Uterus (tissue), 4 donors: Measurements from ENCODE around the gene APOL1. TPM values are rescaled to one million over a fixed set of nuclear protein-coding genes. Genes with fewer than 3 reads are reported as not detected.
"Not testable (repeated sequence)": the region's sequence is repeated elsewhere in the genome, so short reads cannot be mapped to it uniquely, and the experiment has no call there.

ENCODE experiments used
- DNase-seq, 2 donors: peaks; one replicate each; pipeline ENCODE4 v3.0.0-alpha.2; 2019 to 2020
- H3K27ac ChIP-seq, 2 donors: fragments of 200-600 bp; sonication (generic); 1 replicate in 1 of 2; 2 replicates in 1 of 2; pipeline ENCODE4 v1.5.1; 2016 to 2018
- H3K27me3 ChIP-seq, 2 donors: fragments of 200-600 bp; sonication (generic); one replicate each; pipeline ENCODE4 v1.5.1; 2018 to 2019; ENCODE audit warnings: control low read depth in 1 of 2
- H3K36me3 ChIP-seq, 2 donors: fragments of 200-600 bp; sonication (generic); one replicate each; pipeline ENCODE4 v1.5.1; 2019; ENCODE audit warnings: control low read depth in 1 of 2
- H3K4me1 ChIP-seq, 2 donors: fragments of 200-600 bp; sonication (generic); one replicate each; pipeline ENCODE4 v1.5.1; 2018 to 2019; ENCODE audit warnings: control low read depth in 1 of 2
- H3K4me3 ChIP-seq, 2 donors: fragments of 200-600 bp; sonication (generic); 1 replicate in 1 of 2; 2 replicates in 1 of 2; pipeline ENCODE4 v1.5.1; 2018 to 2019; ENCODE audit warnings: mild to moderate bottlenecking in 1 of 2
- H3K9me3 ChIP-seq, 2 donors: fragments of 200-600 bp; sonication (generic); one replicate each; pipeline ENCODE4 v1.5.1; 2019; ENCODE audit warnings: control low read depth in 1 of 2
- POLR2A ChIP-seq, 2 donors: fragments of 450-650 bp; IDR thresholded peaks; one replicate each; pipeline ENCODE4 v1.6.1; 2016; ENCODE audit warnings: antibody characterized with exemption in 2 of 2, mild to moderate bottlenecking in 1 of 2, moderate library complexity in 1 of 2
- intact Hi-C: fragments of 100-400 bp; cut with DNase I; formaldehyde crosslinking; loops from one replicate; pipeline ENCODE4 v1.15.1; 2023; ENCODE audit warnings: low total_unique reads
- total RNA-seq, 4 donors: library from RNA; depleted of rRNA in 3 of 4; stranded (reverse); fragments of >200 nt in 3 of 4; gene quantifications; one replicate each; pipeline versions ENCODE4 v1.1.0 to v1.2.4, GENCODE V29; 2014 to 2023
- TF ChIP-seq, protein P1 (sequence below), 4 experiments: fragments of 200-600 bp in 2 of 4; fragments of 450-650 bp in 2 of 4; sonication (generic) in 2 of 4; IDR thresholded peaks; one replicate each; pipeline ENCODE4 v1.5.1; 2016 to 2019; ENCODE audit warnings: antibody characterized with exemption in 4 of 4, mild to moderate bottlenecking in 2 of 4, moderate library complexity in 1 of 4
- donor health status: DM: yes; HTN: yes; CAD: no.

Gene APOL1
- total RNA-seq, 4 donors from 2014 or later = 9.8 to 89.7 (median 19.9) TPM

DNA sequence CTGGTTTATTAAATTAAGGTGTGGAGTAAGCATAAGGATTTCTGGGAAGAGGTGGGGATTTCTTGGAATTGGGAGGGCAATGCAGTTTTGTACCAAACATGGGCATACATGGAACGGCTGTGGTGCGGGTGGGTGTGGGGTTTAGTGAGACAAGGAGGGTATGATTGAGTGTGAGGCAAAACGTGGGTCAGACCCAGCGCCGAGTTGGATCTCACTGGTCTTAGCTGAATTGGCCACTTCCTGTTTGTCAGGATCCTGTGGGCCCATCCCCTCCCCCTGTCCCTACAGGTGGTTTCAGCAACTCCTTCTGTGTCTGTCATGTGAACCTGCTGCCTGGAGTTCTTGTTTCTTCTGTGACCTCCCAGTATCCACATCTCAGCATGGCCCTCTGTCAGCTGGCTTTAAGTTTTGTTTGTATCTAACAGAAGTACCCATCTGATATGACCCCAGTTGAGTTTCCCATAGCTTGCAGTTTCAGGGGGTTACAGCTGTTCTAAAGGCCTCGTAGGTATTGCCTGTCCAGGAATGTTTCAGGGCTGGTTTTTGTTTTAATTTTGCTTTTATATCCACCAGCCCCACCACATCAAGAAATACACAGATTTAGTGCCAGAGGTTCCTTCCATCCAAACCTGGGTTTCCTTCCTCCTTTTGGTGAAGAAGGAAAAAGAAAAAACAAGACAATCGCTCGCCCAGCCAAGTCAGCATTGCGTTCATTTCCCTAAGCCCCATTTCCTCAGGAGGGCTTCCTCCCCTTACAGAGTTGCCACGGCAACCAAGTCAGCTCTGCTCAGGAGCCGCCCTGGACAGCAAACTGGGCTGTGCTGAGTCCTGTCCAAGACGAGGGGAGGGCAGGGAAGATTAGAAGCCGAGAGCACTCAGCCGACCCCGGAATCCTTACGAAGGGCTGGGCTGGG lies 6.0 kb downstream of the APOL1 start:
- DNase-seq = peak; percentile 50 to 73
- Histone ChIP-seq H3K4me3 (no peak overlapping the region), H3K9me3 (no peaks in the 10 kb centered on the region), H3K4me1 (peaks cover 19 to 23% of the 10 kb centered on the region in 2 donors), H3K27ac (peak overlapping the region; percentile 76 to 86), H3K36me3 (no peaks in the 10 kb centered on the region), H3K27me3 (no peaks in the 10 kb centered on the region)
- intact Hi-C loops = no loop called here
- TF ChIP-seq, protein P1, sequence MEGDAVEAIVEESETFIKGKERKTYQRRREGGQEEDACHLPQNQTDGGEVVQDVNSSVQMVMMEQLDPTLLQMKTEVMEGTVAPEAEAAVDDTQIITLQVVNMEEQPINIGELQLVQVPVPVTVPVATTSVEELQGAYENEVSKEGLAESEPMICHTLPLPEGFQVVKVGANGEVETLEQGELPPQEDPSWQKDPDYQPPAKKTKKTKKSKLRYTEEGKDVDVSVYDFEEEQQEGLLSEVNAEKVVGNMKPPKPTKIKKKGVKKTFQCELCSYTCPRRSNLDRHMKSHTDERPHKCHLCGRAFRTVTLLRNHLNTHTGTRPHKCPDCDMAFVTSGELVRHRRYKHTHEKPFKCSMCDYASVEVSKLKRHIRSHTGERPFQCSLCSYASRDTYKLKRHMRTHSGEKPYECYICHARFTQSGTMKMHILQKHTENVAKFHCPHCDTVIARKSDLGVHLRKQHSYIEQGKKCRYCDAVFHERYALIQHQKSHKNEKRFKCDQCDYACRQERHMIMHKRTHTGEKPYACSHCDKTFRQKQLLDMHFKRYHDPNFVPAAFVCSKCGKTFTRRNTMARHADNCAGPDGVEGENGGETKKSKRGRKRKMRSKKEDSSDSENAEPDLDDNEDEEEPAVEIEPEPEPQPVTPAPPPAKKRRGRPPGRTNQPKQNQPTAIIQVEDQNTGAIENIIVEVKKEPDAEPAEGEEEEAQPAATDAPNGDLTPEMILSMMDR (IDR thresholded peaks at IDR 0.05) = no peak
- no peak for TF ChIP-seq POLR2A (IDR thresholded peaks at IDR 0.05)

DNA sequence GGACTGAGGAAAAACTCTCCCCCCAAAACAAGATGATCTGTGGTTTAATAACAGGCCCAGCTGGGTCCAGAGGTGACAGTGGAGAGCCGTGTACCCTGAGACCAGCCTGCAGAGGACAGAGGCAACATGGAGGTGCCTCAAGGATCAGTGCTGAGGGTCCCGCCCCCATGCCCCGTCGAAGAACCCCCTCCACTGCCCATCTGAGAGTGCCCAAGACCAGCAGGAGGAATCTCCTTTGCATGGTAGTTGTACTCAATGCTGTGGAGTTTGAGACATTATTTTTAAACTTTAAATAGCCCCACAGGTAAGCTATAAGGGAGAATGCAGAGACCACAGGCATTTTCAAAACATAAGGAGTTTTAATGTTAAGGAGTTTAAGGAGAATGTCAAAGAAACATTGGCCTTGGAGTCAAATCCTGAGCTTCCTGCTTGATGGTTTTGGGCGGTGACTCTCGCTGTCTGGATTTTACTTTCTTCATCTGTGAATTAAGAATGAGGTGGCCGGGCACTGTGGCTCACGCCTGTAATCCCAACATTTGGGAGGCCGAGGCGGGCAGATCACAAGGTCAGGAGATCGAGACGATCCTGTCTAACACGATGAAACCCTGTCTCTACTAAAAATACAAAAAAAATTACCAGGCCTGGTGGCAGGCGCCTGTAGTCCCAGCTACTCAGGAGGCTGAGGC lies 6.8 kb downstream of the APOL1 start:
- Histone ChIP-seq H3K9me3 (no peaks in the 10 kb centered on the region), H3K4me1 (peaks cover 11 to 19% of the 10 kb centered on the region in 2 donors), H3K27me3 (no peaks in the 10 kb centered on the region), H3K4me3 (no peak overlapping the region), H3K36me3 (no peaks in the 10 kb centered on the region), H3K27ac (peak overlapping the region; percentile 76 to 86)
- TF ChIP-seq, protein P1 (IDR thresholded peaks at IDR 0.05) = no peak
- no peak for TF ChIP-seq POLR2A (IDR thresholded peaks at IDR 0.05)
- no peak for DNase-seq
- intact Hi-C loops = no loop called here

DNA sequence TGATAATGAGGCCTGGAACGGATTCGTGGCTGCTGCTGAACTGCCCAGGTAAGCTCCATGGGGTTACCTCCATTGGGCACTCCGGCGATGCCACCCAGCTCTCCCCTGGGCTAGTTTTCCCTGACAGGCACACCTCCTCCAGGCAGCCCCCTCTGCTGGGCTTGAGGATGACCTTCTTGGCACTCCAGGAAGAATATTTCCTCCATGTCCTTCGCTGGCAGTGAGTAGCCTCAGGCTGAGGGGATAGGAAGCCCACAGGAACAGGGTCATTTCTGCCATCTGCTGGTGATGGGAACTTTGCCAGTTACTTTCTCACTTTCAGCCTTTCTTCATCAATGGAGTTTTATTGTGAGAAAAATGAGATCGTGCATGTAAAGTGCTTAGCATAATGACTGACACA lies 8.7 kb downstream of the APOL1 start:
- DNase-seq, H3K27me3 ChIP-seq, H3K36me3 ChIP-seq, H3K4me3 ChIP-seq, intact Hi-C loops, H3K9me3 ChIP-seq: not testable (repeated sequence)
- Histone ChIP-seq H3K4me1 (peaks cover 10 to 17% of the 10 kb centered on the region in 2 donors), H3K27ac (peak overlapping the region in 1 of 2 donors; percentile 16)

DNA sequence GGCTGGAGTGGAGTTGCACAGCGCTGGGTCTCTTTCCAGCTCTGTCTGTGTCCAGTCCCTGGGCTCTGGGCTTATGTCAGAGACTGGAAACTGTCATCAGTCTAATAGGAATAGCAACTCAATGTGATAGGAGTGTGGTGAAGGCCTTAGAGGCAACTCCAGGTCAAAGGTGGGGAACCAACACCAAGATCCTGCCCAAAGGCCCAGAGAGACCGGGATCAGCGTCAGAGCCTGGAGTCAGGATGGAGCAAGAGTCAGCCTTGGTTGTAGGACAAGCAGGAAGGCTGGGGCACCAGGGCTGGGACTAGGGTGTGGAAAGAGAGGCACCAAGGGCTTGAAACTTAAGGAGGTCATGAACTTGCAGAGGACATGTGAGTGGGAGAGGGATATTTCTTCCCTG lies 9.4 kb downstream of the APOL1 start:
- H3K27me3 ChIP-seq, H3K9me3 ChIP-seq, DNase-seq, H3K36me3 ChIP-seq, intact Hi-C loops, H3K4me3 ChIP-seq: not testable (repeated sequence)
- Histone ChIP-seq H3K4me1 (peaks cover 10 to 17% of the 10 kb centered on the region in 2 donors), H3K27ac (peak overlapping the region; percentile 64 to 72)

DNA sequence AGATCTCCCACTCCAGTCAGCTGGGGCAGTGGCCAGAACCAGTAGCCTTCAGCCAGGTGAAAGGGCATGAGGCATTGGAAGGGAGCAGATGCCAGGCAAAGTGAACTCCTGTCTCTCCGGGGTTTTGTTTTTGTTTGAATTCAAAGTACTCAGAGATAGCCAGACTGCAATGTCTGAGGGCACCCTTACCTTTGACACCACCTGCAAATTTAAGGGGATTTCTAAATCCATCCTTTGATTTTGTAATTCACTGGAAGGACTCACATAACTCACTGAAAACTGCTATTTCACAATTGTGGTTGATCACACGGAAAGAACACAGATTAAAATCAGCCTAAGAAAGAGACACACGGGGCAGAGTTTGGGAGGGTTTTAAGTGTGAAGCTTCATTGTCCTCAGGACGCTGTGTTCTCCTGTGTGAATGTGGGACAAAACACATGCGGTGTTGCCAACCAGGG lies 10.3 kb downstream of the APOL1 start:
- intact Hi-C loops, H3K4me3 ChIP-seq, H3K9me3 ChIP-seq, H3K36me3 ChIP-seq, DNase-seq, H3K27me3 ChIP-seq: not testable (repeated sequence)
- Histone ChIP-seq H3K27ac (peak overlapping the region; percentile 64 to 72), H3K4me1 (peaks cover 10 to 14% of the 10 kb centered on the region in 2 donors)

DNA sequence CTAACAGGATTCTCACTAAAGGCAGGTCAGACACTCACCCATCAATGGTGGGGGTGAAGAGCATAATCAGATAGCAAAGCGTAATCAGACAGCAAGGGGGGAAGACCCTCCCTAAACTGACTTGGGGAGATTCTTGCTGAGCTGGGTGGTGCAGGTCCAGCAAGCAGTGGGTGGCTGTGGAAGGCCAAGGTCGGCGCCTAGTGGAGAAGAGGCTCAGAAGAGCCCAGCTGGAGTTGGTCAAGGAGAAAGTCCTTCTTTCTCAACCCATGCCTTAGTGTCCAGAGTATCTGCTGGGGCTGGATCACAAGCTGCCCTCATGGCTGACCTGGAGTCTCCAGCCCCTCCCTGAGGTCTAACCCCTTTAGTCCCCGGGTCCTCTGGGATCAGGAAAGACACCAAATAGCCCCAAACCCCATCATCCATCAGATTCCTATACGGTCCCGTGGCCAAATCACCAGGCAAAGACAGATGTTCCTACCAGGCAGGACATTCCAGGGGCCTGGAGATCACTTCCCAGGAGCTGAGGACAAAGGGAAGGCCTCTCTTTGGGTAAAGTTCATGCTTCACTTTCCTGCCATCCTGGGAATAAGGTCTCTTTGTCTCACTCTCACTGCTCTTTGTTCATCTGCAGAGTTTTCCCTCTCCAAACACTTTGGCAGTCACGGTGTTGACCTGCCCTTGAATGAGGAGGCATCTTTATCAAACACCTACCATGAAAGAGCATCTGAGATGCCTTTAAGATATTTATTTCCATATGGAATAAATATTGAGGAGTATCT lies 11.1 kb downstream of the APOL1 start:
- H3K9me3 ChIP-seq, intact Hi-C loops, DNase-seq, H3K36me3 ChIP-seq, H3K4me1 ChIP-seq, H3K4me3 ChIP-seq, H3K27me3 ChIP-seq: not testable (repeated sequence)
- peak overlapping the region; percentile 64 to 72 for H3K27ac ChIP-seq
